Melanocyte of skin (primary cell): ENCODE data around the gene TRPM8. TPM values are rescaled to one million over a fixed set of nuclear protein-coding genes. Genes with fewer than 3 reads are reported as not detected.

Experiments
- total RNA-seq, 2 donors: library from RNA; depleted of rRNA; stranded (reverse); fragments of >200 nt; gene quantifications; 2 replicates each; pipeline ENCODE4 v1.2.3, GENCODE V29; 2012

Gene TRPM8
- total RNA-seq: under 1 TPM in 1 of 2 donors, not detected in 1; under 0.01 TPM

GRCh38 chr2:233917116-233917515 lies at the start of gene TRPM8:
Gene TRPM8, plus strand, starts transcription at chr2:233917373. Its CDS starts 9,165 bp downstream, at chr2:233926538.

GRCh38 chr2:233867993-233868532 lies 49.1 kb upstream of the TRPM8 start, which contains the start of gene MSL3B:
Gene MSL3B, minus strand, starts transcription at chr2:233868386.

GRCh38 chr2:234050455-234051135 lies 133.4 kb downstream of the TRPM8 start, which contains the start of gene SPP2:
Gene SPP2, plus strand, starts transcription at chr2:234050702. Its CDS starts 85 bp downstream, at chr2:234050787.

Other genes with a start within 250 kb of the TRPM8 start
- gene UGT1A9, start 245.5 kb upstream of the TRPM8 start, total RNA-seq: not detected
- gene UGT1A7, start 235.5 kb upstream of the TRPM8 start, total RNA-seq: not detected
- gene UGT1A6, start 224.5 kb upstream of the TRPM8 start, total RNA-seq: not detected
- not detected for gene UGT1A5, start 204.5 kb upstream of the TRPM8 start, total RNA-seq
- not detected for gene UGT1A4, start 198.6 kb upstream of the TRPM8 start, total RNA-seq
- not detected for gene UGT1A3, start 188.3 kb upstream of the TRPM8 start, total RNA-seq
- not detected for gene UGT1A1, start 157.1 kb upstream of the TRPM8 start, total RNA-seq
- gene MROH2A, start 139.0 kb upstream of the TRPM8 start, total RNA-seq: not detected
- gene HJURP, start 62.8 kb upstream of the TRPM8 start, total RNA-seq: 10 to 100 TPM; 16.9 to 40.6 TPM
- not detected for gene SPP2, start 133.3 kb downstream of the TRPM8 start, total RNA-seq